Panc1 (cell line): ENCODE data around the gene IFNA4. TPM values are rescaled to one million over a fixed set of nuclear protein-coding genes. Genes with fewer than 3 reads are reported as not detected.
"Not testable (repeated sequence)": the region's sequence is repeated elsewhere in the genome, so short reads cannot be mapped to it uniquely, and the experiment has no call there.

Source experiments
- ATAC-seq: fragments of 200-7000 bp; cut with Tn5 transposase; 2 replicates; pipeline ENCODE4 v1.9.1; 2020; ENCODE audit warnings: mild to moderate bottlenecking, moderate library complexity
- BruUV-seq: library from RNA; stranded (reverse); fragments of 400-500 nt; replicated peaks from 2 replicates; lab custom pipeline; 2021; lab: Mats Ljungman, UMichigan
- CTCF ChIA-PET: fragments of 300-600 bp; sonication (Branson Sonifier 250); formaldehyde crosslinking; loops from one replicate; lab custom pipeline; 2022; ENCODE audit warnings: antibody characterized with exemption; lab: Charles Lee
- POLR2A ChIA-PET: fragments of 300-600 bp; sonication (Branson Sonifier 250); formaldehyde crosslinking; loops from one replicate; lab custom pipeline; 2022; ENCODE audit warnings: antibody characterized with exemption; lab: Charles Lee
- DNase-seq: peaks from one replicate; pipeline ENCODE4 v3.0.0-alpha.2; 2010; ENCODE audit warnings: low read depth, low spot score
- H3K27ac ChIP-seq: 2 replicates; pipeline ENCODE4 v1.5.1; 2011; ENCODE audit warnings: mild to moderate bottlenecking, low read length, inconsistent platforms
- H3K27me3 ChIP-seq: fragments of 200-500 bp; sonication (Bioruptor generic); 2 replicates; pipeline ENCODE4 v1.6.0; 2014; ENCODE audit warnings: low read length, inconsistent platforms; ENCODE audit not compliant: control insufficient read depth, insufficient read depth
- H3K36me3 ChIP-seq: fragments of 200-500 bp; sonication (Bioruptor generic); 2 replicates; pipeline ENCODE4 v1.5.1; 2014; ENCODE audit warnings: inconsistent platforms, mild to moderate bottlenecking, low read length, moderate library complexity; ENCODE audit not compliant: control insufficient read depth, insufficient read depth
- H3K4me1 ChIP-seq: 2 replicates; pipeline ENCODE4 v1.5.1; 2011; ENCODE audit warnings: inconsistent platforms, mild to moderate bottlenecking, low read length, moderate library complexity; ENCODE audit not compliant: control insufficient read depth, insufficient read depth
- H3K4me3 ChIP-seq, 2 experiments: 2 replicates each; pipeline ENCODE4 v1.5.1; 2011 to 2012; ENCODE audit warnings: low read depth in 2 of 2, low read length in 2 of 2, mild to moderate bottlenecking in 2 of 2, inconsistent platforms in 1 of 2, moderate library complexity in 1 of 2
- H3K9me3 ChIP-seq: fragments of 200-500 bp; sonication (Bioruptor generic); 2 replicates; pipeline ENCODE4 v1.5.1; 2014; ENCODE audit warnings: low read depth, mild to moderate bottlenecking, inconsistent platforms, low read length, moderate library complexity; ENCODE audit not compliant: control insufficient read depth, insufficient read depth
- POLR2AphosphoS5 ChIP-seq: IDR thresholded peaks from 2 replicates; pipeline ENCODE4 v1.6.1; 2012; ENCODE audit warnings: mild to moderate bottlenecking, low read depth, low read length, moderate library complexity
- SIN3A ChIP-seq: IDR thresholded peaks from 2 replicates; pipeline ENCODE4 v1.6.1; 2012; ENCODE audit warnings: low read depth, mild to moderate bottlenecking, low read length, moderate library complexity, borderline replicate concordance; ENCODE audit not compliant: insufficient read depth
- TCF7L2 ChIP-seq: IDR thresholded peaks from 2 replicates; pipeline ENCODE4 v1.6.1; 2011; ENCODE audit warnings: mild to moderate bottlenecking, low read depth, low read length, inconsistent platforms
- in situ Hi-C: cut with HindIII; loops from 2 replicates; pipeline ENCODE4 v1.10.0; 2016; ENCODE audit warnings: low sequenced_read_pairs, low pct_unique_long_range_greater_than_20kb
- intact Hi-C: fragments of 100-400 bp; cut with micrococcal nuclease; formaldehyde crosslinking; loops from one replicate; pipeline ENCODE4 v1.10.0; 2022; ENCODE audit not compliant: unreplicated experiment
- total RNA-seq: library from RNA; stranded (reverse); gene quantifications from one replicate; pipeline ENCODE4 v1.2.1, GENCODE V29; 2021; ENCODE audit not compliant: unreplicated experiment
- TF ChIP-seq, protein P1 (sequence below): fragments of 450-650 bp; IDR thresholded peaks from 2 replicates; pipeline ENCODE4 v1.5.1; 2017; ENCODE audit warnings: mild to moderate bottlenecking
- TF ChIP-seq, protein P2 (sequence below), 2 experiments: IDR thresholded peaks; 2 replicates each; pipeline ENCODE4 v1.6.1; 2011 to 2012; ENCODE audit warnings: low read depth in 2 of 2, control low read depth in 1 of 2, low read length in 1 of 2, mild to moderate bottlenecking in 1 of 2, moderate library complexity in 1 of 2; ENCODE audit not compliant: insufficient read depth in 1 of 2

IFNA4 gene
- total RNA-seq, 1 experiment from 2014 or later: not detected

DNA sequence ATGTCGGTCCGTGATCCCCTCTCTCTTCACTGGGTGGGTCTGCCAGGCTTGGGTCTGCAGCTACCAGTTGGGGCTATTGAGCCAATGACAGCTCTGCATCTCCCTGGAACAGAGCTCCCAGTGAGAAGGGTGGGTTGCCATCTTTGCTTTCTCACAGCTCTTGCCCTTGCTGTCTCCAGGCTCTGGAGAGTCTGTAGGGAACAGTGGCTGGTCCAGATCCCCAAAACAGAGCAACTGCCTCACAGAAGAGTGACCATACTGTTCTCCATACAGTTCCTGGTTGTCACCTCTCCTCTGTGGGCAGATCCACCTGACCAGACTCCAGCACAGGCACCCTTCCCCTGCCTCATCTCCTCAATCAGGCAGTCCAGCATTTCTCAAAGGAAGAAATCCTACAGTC is 45.9 kb upstream of the IFNA4 start:
- no TSS peak for BruUV-seq
- Histone ChIP-seq H3K36me3 (no peaks in the 10 kb centered on the region), H3K27me3 (no peaks in the 10 kb centered on the region), H3K4me3 (no peak overlapping the region), H3K27ac (no peak overlapping the region), H3K4me1 (no peaks in the 10 kb centered on the region), H3K9me3 (no peaks in the 10 kb centered on the region)
- intact Hi-C loops (no loop called here), in situ Hi-C loops (no loop called here)
- DNase-seq (no peak), ATAC-seq (no peak)
- POLR2A ChIA-PET: no interaction called here
- CTCF ChIA-PET: interaction anchor here (0.7 kb wide), 1 partner anchor 1406 kb away, joined by 6 read pairs; no protein-coding TSS in a partner anchor
- no peak for TF ChIP-seq SIN3A
- TF ChIP-seq, protein P1, sequence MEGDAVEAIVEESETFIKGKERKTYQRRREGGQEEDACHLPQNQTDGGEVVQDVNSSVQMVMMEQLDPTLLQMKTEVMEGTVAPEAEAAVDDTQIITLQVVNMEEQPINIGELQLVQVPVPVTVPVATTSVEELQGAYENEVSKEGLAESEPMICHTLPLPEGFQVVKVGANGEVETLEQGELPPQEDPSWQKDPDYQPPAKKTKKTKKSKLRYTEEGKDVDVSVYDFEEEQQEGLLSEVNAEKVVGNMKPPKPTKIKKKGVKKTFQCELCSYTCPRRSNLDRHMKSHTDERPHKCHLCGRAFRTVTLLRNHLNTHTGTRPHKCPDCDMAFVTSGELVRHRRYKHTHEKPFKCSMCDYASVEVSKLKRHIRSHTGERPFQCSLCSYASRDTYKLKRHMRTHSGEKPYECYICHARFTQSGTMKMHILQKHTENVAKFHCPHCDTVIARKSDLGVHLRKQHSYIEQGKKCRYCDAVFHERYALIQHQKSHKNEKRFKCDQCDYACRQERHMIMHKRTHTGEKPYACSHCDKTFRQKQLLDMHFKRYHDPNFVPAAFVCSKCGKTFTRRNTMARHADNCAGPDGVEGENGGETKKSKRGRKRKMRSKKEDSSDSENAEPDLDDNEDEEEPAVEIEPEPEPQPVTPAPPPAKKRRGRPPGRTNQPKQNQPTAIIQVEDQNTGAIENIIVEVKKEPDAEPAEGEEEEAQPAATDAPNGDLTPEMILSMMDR: no peak
- no peak for TF ChIP-seq POLR2AphosphoS5
- no peak for TF ChIP-seq TCF7L2
- TF ChIP-seq, protein P2, sequence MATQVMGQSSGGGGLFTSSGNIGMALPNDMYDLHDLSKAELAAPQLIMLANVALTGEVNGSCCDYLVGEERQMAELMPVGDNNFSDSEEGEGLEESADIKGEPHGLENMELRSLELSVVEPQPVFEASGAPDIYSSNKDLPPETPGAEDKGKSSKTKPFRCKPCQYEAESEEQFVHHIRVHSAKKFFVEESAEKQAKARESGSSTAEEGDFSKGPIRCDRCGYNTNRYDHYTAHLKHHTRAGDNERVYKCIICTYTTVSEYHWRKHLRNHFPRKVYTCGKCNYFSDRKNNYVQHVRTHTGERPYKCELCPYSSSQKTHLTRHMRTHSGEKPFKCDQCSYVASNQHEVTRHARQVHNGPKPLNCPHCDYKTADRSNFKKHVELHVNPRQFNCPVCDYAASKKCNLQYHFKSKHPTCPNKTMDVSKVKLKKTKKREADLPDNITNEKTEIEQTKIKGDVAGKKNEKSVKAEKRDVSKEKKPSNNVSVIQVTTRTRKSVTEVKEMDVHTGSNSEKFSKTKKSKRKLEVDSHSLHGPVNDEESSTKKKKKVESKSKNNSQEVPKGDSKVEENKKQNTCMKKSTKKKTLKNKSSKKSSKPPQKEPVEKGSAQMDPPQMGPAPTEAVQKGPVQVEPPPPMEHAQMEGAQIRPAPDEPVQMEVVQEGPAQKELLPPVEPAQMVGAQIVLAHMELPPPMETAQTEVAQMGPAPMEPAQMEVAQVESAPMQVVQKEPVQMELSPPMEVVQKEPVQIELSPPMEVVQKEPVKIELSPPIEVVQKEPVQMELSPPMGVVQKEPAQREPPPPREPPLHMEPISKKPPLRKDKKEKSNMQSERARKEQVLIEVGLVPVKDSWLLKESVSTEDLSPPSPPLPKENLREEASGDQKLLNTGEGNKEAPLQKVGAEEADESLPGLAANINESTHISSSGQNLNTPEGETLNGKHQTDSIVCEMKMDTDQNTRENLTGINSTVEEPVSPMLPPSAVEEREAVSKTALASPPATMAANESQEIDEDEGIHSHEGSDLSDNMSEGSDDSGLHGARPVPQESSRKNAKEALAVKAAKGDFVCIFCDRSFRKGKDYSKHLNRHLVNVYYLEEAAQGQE (IDR thresholded peaks at IDR 0.05; ENCODE audit: insufficient read depth in 1 of 2, low read depth in 2 of 2, low read length in 1 of 2): no peak

DNA sequence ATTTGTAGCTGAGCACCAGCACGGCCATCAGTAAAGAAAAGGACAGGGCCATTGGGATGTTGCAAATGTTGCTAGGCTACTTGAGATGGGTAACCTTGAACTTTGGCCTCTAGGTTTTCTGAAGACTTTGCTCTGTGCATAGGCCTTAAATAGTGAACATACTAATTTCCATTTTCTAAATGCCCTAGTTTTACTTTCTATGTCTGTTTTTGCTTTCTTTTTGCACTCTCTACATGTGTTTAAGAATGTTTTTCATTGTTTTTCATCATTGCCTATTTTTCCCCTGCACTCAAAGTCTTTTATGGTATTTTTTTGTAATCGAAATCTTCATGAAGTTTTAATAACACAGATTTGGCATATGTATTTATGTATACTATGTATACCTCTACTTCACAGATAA is 40.7 kb upstream of the IFNA4 start, which contains the start of gene IFNA17:
Gene IFNA17 (minus strand): TSS at position 101 of the 400 bp plus-strand sequence. CDS start 49 bp downstream, at position 52.
- Histone ChIP-seq H3K36me3 (no peaks in the 10 kb centered on the region), H3K4me3 (no peak within 1 kb of the TSS), H3K9me3 (no peaks in the 10 kb centered on the region), H3K4me1 (no peaks in the 10 kb centered on the region), H3K27ac (no peak within 1 kb of the TSS), H3K27me3 (no peaks in the 10 kb centered on the region)
- intact Hi-C loops (no loop called here), in situ Hi-C loops (no loop called here)
- ChIA-PET POLR2A (no interaction called here), CTCF (no interaction called here)
- TF ChIP-seq, protein P1: no peak
- TF ChIP-seq, protein P2 (IDR thresholded peaks at IDR 0.05; ENCODE audit: insufficient read depth in 1 of 2, low read depth in 2 of 2, low read length in 1 of 2): no peak
- TF ChIP-seq POLR2AphosphoS5 (no peak), SIN3A (no peak), TCF7L2 (no peak)
- DNase-seq: no peak
- ATAC-seq: no peak
- no TSS peak for BruUV-seq

DNA sequence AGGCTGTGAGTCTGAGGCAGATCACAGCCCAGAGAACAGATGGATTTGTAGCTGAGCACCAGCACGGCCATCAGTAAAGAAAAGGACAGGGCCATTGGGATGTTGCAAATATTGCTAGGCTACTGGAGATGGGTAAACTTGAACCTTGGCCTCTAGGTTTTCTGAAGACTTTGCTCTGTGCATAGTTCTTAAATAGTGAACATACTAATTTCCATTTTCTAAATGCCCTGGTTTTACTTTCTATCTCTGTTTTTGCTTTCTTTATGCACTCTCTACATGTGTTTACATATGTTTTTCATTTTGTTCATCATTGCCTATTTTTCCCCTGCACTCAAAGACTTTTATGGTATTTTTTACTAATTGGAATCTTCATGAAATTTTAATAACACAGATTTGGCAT is 29.8 kb upstream of the IFNA4 start, which contains the start of gene IFNA16:
Gene IFNA16 (minus strand): TSS at position 101 of the 400 bp plus-strand sequence. CDS start 6 bp downstream, at position 95.
- H3K4me1 ChIP-seq, DNase-seq, CTCF ChIA-PET, H3K27me3 ChIP-seq, H3K27ac ChIP-seq, POLR2A ChIA-PET, intact Hi-C loops, in situ Hi-C loops, H3K9me3 ChIP-seq, BruUV-seq, H3K36me3 ChIP-seq, ATAC-seq, H3K4me3 ChIP-seq: not testable (repeated sequence)
